Epidermal melanocyte (primary cell): ENCODE measurements around the gene KSR1.

Experiments used
- DNase-seq: peaks from one replicate; pipeline ENCODE4 v3.0.0; 2011; ENCODE audit warnings: low spot score; ENCODE audit not compliant: insufficient read length

KSR1 gene

GRCh38 chr17:27585792-27586191 is 129.5 kb downstream of the KSR1 start:
- no peak for DNase-seq

- peak; percentile 54 for DNase-seq
These were observed 130.0 kb downstream of the KSR1 start for GRCh38 chr17:27586203-27586721.

GRCh38 chr17:27588354-27588753 is 132.1 kb downstream of the KSR1 start:
- DNase-seq = no peak

GRCh38 chr17:27590864-27591263 is 134.6 kb downstream of the KSR1 start:
- no peak for DNase-seq

DNA sequence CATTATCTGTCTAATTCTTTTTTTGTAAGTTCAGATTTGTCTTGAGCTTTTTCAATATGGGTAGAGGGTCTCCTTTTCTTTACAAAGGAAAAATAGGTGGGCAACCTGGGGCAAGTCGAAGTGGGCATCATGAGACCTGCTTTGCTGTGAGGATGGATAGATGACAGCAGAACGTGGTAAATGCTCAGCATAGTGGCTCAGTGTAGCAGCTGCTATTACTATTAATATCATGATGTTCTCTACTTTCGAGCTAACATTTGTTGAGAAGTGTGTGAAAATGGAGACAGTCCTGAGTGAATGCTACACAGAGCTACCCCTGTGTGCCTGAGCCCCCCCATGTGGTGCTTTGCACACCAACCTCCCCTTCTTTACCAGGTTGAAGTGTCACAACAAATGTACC is 135.7 kb downstream of the KSR1 start:
- DNase-seq = no peak

- no peak for DNase-seq
These were observed 137.1 kb downstream of the KSR1 start for GRCh38 chr17:27593232-27593856.

GRCh38 chr17:27593857-27594255 is 137.6 kb downstream of the KSR1 start:
- DNase-seq = no peak

- DNase-seq = no peak
These were observed 139.0 kb downstream of the KSR1 start for GRCh38 chr17:27595208-27595607.

DNA sequence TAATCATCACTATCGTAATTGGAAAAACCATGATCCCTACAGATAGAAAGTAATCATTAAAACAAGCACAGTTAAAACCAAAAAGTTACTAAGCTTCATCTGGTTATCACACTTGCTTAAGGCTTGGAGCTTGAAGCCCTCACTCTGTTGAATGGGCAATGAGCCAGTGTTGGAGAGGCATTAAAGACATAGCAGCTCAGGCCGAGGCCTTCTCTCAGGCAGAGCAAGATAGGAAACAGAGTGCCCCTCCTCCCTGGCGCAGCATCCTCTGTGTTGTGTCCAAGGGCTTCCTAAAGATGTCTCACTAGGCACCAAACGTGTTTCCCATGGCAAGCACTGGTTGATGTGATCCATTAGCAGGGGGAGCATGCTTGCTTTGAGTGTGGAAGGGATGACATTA is 139.8 kb downstream of the KSR1 start:
- DNase-seq = no peak

DNA sequence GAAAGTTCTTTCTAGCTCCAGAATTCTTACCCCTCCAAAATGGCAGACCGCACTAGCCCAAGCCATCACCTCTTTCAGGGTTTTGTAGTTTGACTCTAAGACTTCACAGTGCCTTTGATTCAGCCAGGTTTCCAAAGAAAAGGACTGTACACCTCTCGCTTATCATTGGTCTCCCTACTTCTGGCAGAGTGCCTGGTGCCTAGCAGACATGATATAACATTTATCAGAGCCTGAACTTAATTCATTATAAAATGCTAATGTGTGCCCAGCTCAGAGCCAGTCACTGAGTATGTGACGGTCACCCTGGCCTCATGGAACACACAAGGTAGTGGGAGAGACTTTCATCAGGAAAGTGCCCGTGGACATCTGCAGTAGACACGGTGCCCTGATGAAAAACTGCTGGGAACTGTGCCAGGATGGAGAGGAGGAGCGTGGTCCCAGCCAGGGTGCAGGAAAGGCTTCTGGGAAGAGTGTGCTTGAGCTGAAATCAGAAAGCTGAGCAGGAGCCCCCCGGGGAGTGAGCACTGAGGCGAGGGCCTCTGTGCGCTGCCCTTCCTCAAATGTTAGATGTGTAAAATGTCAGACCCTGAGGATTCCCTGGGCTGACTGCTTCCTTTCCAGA is 140.4 kb downstream of the KSR1 start:
- no peak for DNase-seq

DNA sequence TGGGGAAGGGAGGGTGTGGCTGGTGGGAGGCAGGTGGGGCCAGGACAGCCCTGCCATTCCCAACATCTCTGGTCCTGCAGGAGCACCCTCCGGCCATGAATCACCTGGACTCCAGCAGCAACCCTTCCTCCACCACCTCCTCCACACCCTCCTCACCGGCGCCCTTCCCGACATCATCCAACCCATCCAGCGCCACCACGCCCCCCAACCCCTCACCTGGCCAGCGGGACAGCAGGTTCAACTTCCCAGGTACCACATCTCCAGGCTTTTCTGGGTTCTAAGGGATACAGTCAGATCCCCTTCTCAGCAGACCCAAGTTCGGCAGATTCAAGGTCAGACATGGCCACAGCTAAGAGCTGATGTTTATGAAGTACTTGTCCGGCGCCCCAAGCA is 140.9 kb downstream of the KSR1 start:
- no peak for DNase-seq

DNA sequence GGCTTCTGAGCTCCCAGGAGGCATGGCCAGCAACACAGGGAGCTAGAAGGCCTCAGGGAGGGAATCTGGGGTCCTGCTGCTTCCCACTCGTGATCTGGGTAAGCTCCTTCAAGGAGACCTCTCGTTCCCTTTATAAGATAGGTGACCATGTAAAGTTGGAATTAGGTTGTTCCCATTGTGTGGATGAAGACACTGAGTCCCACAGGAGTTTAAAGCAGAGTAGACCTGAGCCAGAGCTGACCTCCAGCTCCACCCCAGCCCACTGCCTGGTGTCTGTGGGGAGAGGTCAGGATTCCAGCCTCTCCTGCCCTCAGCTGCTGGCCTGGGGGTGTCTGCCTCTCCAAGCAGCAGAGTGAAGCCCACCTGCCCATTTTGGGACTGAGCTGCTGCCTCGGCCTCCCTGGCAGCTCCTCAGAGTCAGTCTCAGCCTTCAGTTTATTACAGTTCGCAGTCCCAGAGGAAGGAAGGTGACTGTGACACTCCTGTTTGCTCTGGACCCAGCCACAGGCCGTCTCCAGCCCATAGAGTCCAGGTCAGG is 141.6 kb downstream of the KSR1 start:
- no peak for DNase-seq

GRCh38 chr17:27598337-27599050 is 142.2 kb downstream of the KSR1 start:
- no peak for DNase-seq

DNA sequence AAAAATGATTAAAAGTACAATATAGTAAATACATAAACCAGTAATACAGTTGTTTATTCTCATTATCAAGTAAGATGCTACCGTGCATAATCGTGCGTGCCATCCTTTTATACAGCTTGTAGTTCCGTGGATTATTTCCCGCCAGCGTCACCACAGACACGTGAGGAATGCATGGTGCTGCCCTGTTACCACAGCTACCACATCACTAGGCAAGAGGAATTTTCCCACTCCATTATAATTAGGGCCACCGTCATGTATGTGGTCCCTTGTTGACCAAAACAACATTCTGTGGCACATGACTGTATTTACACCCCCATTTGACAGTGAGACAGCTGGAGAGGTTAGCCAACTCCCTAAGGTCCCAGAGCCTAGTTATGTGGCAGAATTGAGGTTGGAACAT is 144.2 kb downstream of the KSR1 start:
- no peak for DNase-seq

- peak; percentile 88 for DNase-seq
These were observed 145.1 kb downstream of the KSR1 start for GRCh38 chr17:27601069-27601974.

GRCh38 chr17:27601975-27602302 is 145.7 kb downstream of the KSR1 start:
- no peak for DNase-seq

DNA sequence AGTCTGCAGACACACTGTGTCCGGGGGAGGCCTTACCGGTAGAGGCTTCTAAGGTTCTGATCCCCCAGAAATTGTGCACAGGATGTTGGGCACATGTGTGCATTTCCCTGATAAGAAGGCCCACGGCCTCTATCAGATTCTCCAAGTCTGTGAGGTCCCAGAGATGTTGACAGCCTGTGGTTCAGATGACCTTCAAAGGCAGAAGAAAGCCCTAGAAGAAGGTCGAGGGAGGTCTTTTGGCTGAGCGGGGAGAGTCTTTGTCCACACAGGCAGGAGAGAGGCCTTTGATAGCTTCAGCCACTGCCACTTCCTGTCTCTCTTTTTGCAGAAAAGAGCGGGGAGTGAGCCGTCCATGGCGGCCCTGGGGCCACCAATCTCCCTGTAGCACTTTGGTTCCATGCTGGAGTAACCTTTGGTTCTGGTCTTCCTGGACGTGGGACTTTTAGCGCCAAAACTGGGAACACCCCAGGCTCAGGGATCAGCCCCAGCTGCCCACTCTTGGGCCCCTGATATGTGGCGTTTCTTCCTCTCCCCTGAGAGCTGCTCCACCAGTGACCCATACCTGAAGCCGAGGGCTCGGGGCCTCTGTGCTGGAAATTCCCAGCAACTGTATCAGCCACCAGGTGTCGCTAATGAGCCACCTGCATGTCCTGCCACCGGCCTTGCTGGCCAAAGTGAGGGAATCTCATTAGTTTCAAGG is 146.6 kb downstream of the KSR1 start:
- DNase-seq = peak; percentile 83

- no peak for DNase-seq
These were observed 147.1 kb downstream of the KSR1 start for GRCh38 chr17:27603421-27603770.

DNA sequence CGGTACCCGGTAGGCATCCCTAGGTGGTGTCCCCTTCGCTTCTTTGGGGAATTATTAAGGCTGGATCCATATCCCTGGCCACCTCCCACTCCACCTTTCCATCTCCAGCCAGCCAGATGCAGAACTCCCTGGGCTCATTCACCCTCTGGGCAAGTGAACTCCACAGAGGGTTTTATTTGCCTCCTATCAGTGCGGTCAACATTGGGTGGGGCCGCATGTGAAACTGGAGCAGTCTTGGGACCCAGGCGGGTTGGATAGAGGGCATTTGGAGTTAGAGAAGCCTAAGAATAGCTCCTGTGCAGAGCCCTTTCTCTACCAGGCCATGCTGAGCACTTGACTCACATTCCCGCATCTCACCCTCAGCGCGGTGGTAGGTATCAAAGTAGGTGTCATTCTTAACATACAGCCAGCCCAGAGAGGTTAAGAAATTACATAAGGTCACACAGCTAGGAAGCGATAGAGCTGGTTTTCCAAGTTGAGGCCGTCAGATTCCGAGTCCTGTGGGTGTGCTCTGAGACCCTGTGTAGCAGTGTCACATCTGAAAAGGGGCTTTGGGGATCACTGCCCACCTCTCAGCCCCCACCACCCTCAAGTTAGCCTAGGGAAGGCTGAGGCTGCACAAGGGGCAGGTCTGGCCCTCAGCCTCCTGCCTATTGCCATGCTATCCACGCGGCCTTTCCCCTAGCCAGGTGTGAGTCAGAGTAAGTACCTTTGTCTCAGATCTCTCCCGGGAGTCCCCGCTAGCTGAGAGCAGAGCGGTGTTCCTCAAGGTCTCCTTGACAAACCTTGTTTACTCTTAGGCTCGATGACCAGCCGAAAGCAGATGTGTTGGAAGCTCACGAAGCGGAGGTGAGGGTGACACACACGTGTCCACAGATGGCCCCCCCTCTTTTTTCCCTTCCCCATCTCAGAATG is 147.9 kb downstream of the KSR1 start:
- DNase-seq = no peak

GRCh38 chr17:27605409-27605808 is 149.2 kb downstream of the KSR1 start:
- no peak for DNase-seq
